Activated CD4-positive, alpha-beta T cell treated with anti-CD3 and anti-CD28 coated beads, Interleukin-2, amount 10 ng/mL, durations not matched to agents 7 days and 5 days (primary cell): ENCODE measurements around the gene FNDC3A. TPM values are rescaled to one million over a fixed set of nuclear protein-coding genes. Genes with fewer than 3 reads are reported as not detected.

ENCODE experiments used
- CTCF ChIA-PET: fragments of 350-600 bp; sonication (Branson Sonifier 250); formaldehyde crosslinking; loops from one replicate; lab custom pipeline; 2021; ENCODE audit warnings: antibody characterized with exemption; lab: Charles Lee
- POLR2A ChIA-PET: fragments of 350-600 bp; sonication (Branson Sonifier 250); formaldehyde crosslinking; loops from one replicate; lab custom pipeline; 2021; ENCODE audit warnings: antibody characterized with exemption; lab: Charles Lee
- DNase-seq: peaks from one replicate; pipeline ENCODE4 v3.0.0-alpha.2; 2020
- H3K27ac Mint-ChIP-seq: one replicate; pipeline ENCODE4 v1.8.0; 2021; ENCODE audit warnings: mild to moderate bottlenecking, moderate library complexity, mixed read lengths
- H3K27me3 Mint-ChIP-seq: one replicate; pipeline ENCODE4 v1.8.0; 2021; ENCODE audit warnings: mixed read lengths
- H3K36me3 Mint-ChIP-seq: one replicate; pipeline ENCODE4 v1.8.0; 2021; ENCODE audit warnings: low read depth, mixed read lengths
- H3K4me1 Mint-ChIP-seq: one replicate; pipeline ENCODE4 v1.8.0; 2021; ENCODE audit warnings: mixed read lengths
- H3K4me3 Mint-ChIP-seq: one replicate; pipeline ENCODE4 v1.8.0; 2021; ENCODE audit warnings: mild to moderate bottlenecking, moderate library complexity, mixed read lengths
- H3K9me3 Mint-ChIP-seq: one replicate; pipeline ENCODE4 v1.8.0; 2021; ENCODE audit warnings: mixed read lengths
- total RNA-seq, 2 experiments: library from RNA; stranded (reverse); gene quantifications; one replicate each; pipeline ENCODE4 v1.2.3, GENCODE V29; 2021

The FNDC3A gene
- total RNA-seq, 2 experiments from 2014 or later = 24.1 to 28.1 TPM

- ChIA-PET CTCF (interaction anchor here (0.6 kb wide), 1 partner anchor 621 kb away, joined by 3 read pairs; no protein-coding TSS in a partner anchor), POLR2A (no interaction called here)
- peaks cover 12% of the 10 kb centered on the region for H3K9me3 Mint-ChIP-seq
- H3K4me3 Mint-ChIP-seq = no peak overlapping the region
- peaks cover 35% of the 10 kb centered on the region for H3K36me3 Mint-ChIP-seq
- H3K4me1 Mint-ChIP-seq = no peaks in the 10 kb centered on the region
- no peak for DNase-seq
- no peak overlapping the region for H3K27ac Mint-ChIP-seq
- no peaks in the 10 kb centered on the region for H3K27me3 Mint-ChIP-seq
Observed at GRCh38 chr13:49022472-49023144, 46.9 kb downstream of the FNDC3A start.

- no peak for DNase-seq
- H3K4me3 Mint-ChIP-seq = no peak overlapping the region
- peaks cover 14% of the 10 kb centered on the region for H3K9me3 Mint-ChIP-seq
- H3K27ac Mint-ChIP-seq = no peak overlapping the region
- H3K36me3 Mint-ChIP-seq = peaks cover 38% of the 10 kb centered on the region
- H3K4me1 Mint-ChIP-seq = peaks cover 1% of the 10 kb centered on the region
- POLR2A ChIA-PET = no interaction called here
- H3K27me3 Mint-ChIP-seq = no peaks in the 10 kb centered on the region
- CTCF ChIA-PET = no interaction called here
Observed at GRCh38 chr13:49023431-49023830, 47.7 kb downstream of the FNDC3A start.

GRCh38 chr13:49026851-49027250, 51.1 kb downstream of the FNDC3A start:
- Mint-ChIP-seq H3K4me1 (peaks cover 1% of the 10 kb centered on the region), H3K9me3 (peaks cover 25% of the 10 kb centered on the region), H3K27ac (no peak overlapping the region), H3K36me3 (peaks cover 39% of the 10 kb centered on the region), H3K4me3 (no peak overlapping the region), H3K27me3 (no peaks in the 10 kb centered on the region)
- DNase-seq = no peak
- CTCF ChIA-PET = interaction anchor here (0.6 kb wide), 1 partner anchor 19 kb away, joined by 3 read pairs; no protein-coding TSS in a partner anchor
- POLR2A ChIA-PET = no interaction called here

- no peak overlapping the region for H3K4me3 Mint-ChIP-seq
- CTCF ChIA-PET = interaction anchor here (1.6 kb wide), 1 partner anchor 21 kb away, joined by 4 read pairs; no protein-coding TSS in a partner anchor
- H3K27ac Mint-ChIP-seq = no peak overlapping the region
- H3K4me1 Mint-ChIP-seq = peaks cover 1% of the 10 kb centered on the region
- DNase-seq = no peak
- peaks cover 29% of the 10 kb centered on the region for H3K36me3 Mint-ChIP-seq
- POLR2A ChIA-PET = no interaction called here
- peaks cover 17% of the 10 kb centered on the region for H3K9me3 Mint-ChIP-seq
- no peaks in the 10 kb centered on the region for H3K27me3 Mint-ChIP-seq
Observed at GRCh38 chr13:49029570-49029969, 53.9 kb downstream of the FNDC3A start.

GRCh38 chr13:49030213-49030612, 54.5 kb downstream of the FNDC3A start:
- Mint-ChIP-seq H3K9me3 (peaks cover 17% of the 10 kb centered on the region), H3K27me3 (no peaks in the 10 kb centered on the region), H3K27ac (no peak overlapping the region), H3K4me1 (peaks cover 1% of the 10 kb centered on the region), H3K36me3 (peaks cover 29% of the 10 kb centered on the region), H3K4me3 (no peak overlapping the region)
- ChIA-PET CTCF (no interaction called here), POLR2A (no interaction called here)
- no peak for DNase-seq

- POLR2A ChIA-PET = no interaction called here
- Mint-ChIP-seq H3K9me3 (peaks cover 2% of the 10 kb centered on the region), H3K27me3 (no peaks in the 10 kb centered on the region), H3K4me3 (no peak overlapping the region), H3K36me3 (peaks cover 14% of the 10 kb centered on the region), H3K4me1 (peaks cover under 1% of the 10 kb centered on the region), H3K27ac (no peak overlapping the region)
- CTCF ChIA-PET = no interaction called here
- no peak for DNase-seq
Observed at GRCh38 chr13:49040872-49041271, 65.2 kb downstream of the FNDC3A start.

GRCh38 chr13:49042476-49042875, 66.8 kb downstream of the FNDC3A start:
- Mint-ChIP-seq H3K4me1 (peaks cover 2% of the 10 kb centered on the region), H3K27ac (no peak overlapping the region), H3K27me3 (no peaks in the 10 kb centered on the region), H3K4me3 (no peak overlapping the region), H3K9me3 (peaks cover 2% of the 10 kb centered on the region), H3K36me3 (peaks cover 14% of the 10 kb centered on the region)
- ChIA-PET POLR2A (no interaction called here), CTCF (no interaction called here)
- DNase-seq = no peak

GRCh38 chr13:49044008-49044407, 68.3 kb downstream of the FNDC3A start:
- Mint-ChIP-seq H3K27me3 (no peaks in the 10 kb centered on the region), H3K36me3 (peaks cover 19% of the 10 kb centered on the region), H3K27ac (no peak overlapping the region), H3K4me1 (peaks cover 7% of the 10 kb centered on the region), H3K9me3 (peaks cover 9% of the 10 kb centered on the region), H3K4me3 (no peak overlapping the region)
- no peak for DNase-seq
- ChIA-PET POLR2A (no interaction called here), CTCF (interaction anchor here (1.0 kb wide), 1 partner anchor 15 kb away, joined by 3 read pairs; no protein-coding TSS in a partner anchor)

- no peak for DNase-seq
- Mint-ChIP-seq H3K4me1 (peaks cover 7% of the 10 kb centered on the region), H3K4me3 (no peak overlapping the region), H3K36me3 (peaks cover 16% of the 10 kb centered on the region), H3K27ac (peak overlapping the region; percentile 62), H3K9me3 (peaks cover 9% of the 10 kb centered on the region), H3K27me3 (no peaks in the 10 kb centered on the region)
- ChIA-PET CTCF (interaction anchor here (1.0 kb wide), 1 partner anchor 14 kb away, joined by 3 read pairs; no protein-coding TSS in a partner anchor), POLR2A (no interaction called here)
Observed at GRCh38 chr13:49044836-49045235, 69.1 kb downstream of the FNDC3A start.

GRCh38 chr13:49046002-49046401, 70.3 kb downstream of the FNDC3A start:
- Mint-ChIP-seq H3K4me3 (no peak overlapping the region), H3K9me3 (peaks cover 18% of the 10 kb centered on the region), H3K36me3 (peaks cover 23% of the 10 kb centered on the region), H3K27ac (no peak overlapping the region), H3K27me3 (no peaks in the 10 kb centered on the region), H3K4me1 (peaks cover 7% of the 10 kb centered on the region)
- ChIA-PET CTCF (no interaction called here), POLR2A (no interaction called here)
- no peak for DNase-seq

- H3K9me3 Mint-ChIP-seq = peaks cover 20% of the 10 kb centered on the region
- H3K27me3 Mint-ChIP-seq = no peaks in the 10 kb centered on the region
- H3K4me3 Mint-ChIP-seq = no peak overlapping the region
- peaks cover 7% of the 10 kb centered on the region for H3K4me1 Mint-ChIP-seq
- no peak for DNase-seq
- ChIA-PET CTCF (no interaction called here), POLR2A (no interaction called here)
- peaks cover 24% of the 10 kb centered on the region for H3K36me3 Mint-ChIP-seq
- no peak overlapping the region for H3K27ac Mint-ChIP-seq
Observed at GRCh38 chr13:49046519-49046918, 70.8 kb downstream of the FNDC3A start.

- Mint-ChIP-seq H3K9me3 (peaks cover 18% of the 10 kb centered on the region), H3K4me1 (peaks cover 5% of the 10 kb centered on the region), H3K4me3 (no peak overlapping the region), H3K27me3 (no peaks in the 10 kb centered on the region), H3K36me3 (peaks cover 20% of the 10 kb centered on the region), H3K27ac (no peak overlapping the region)
- DNase-seq = no peak
- CTCF ChIA-PET = no interaction called here
- POLR2A ChIA-PET = no interaction called here
Observed at GRCh38 chr13:49052813-49053212, 77.1 kb downstream of the FNDC3A start.

GRCh38 chr13:49053215-49053614, 77.5 kb downstream of the FNDC3A start:
- DNase-seq = no peak
- Mint-ChIP-seq H3K27ac (no peak overlapping the region), H3K4me3 (no peak overlapping the region), H3K36me3 (peaks cover 23% of the 10 kb centered on the region), H3K27me3 (no peaks in the 10 kb centered on the region), H3K9me3 (peaks cover 16% of the 10 kb centered on the region), H3K4me1 (peaks cover 5% of the 10 kb centered on the region)
- ChIA-PET CTCF (no interaction called here), POLR2A (no interaction called here)
